Transverse colon (tissue), 4 donors: Measurements from ENCODE around the gene ACSM5.

Source experiments
- CTCF ChIP-seq, 5 experiments: fragments of 200-600 bp in 3 of 5; fragments of 450-650 bp in 2 of 5; sonication (generic) in 3 of 5; IDR thresholded peaks; 1 replicate in 2 of 5; 2 replicates in 3 of 5; pipeline ENCODE4 v1.5.1; 2016 to 2017; ENCODE audit warnings: antibody characterized with exemption in 5 of 5, inconsistent platforms in 3 of 5, mild to moderate bottlenecking in 2 of 5, moderate library complexity in 1 of 5
- EP300 ChIP-seq: sonication (generic); formaldehyde crosslinking; IDR thresholded peaks from one replicate; pipeline ENCODE4 v1.6.1; 2017; ENCODE audit warnings: antibody characterized with exemption, low read depth
- POLR2A ChIP-seq: fragments of 450-650 bp; IDR thresholded peaks from one replicate; pipeline ENCODE4 v1.6.1; 2016; ENCODE audit warnings: antibody characterized with exemption, mild to moderate bottlenecking, moderate library complexity
- POLR2AphosphoS5 ChIP-seq, 3 donors: sonication (generic); formaldehyde crosslinking; IDR thresholded peaks; one replicate each; pipeline ENCODE4 v1.6.1; 2016; ENCODE audit warnings: antibody characterized with exemption in 3 of 3

GRCh38 chr16:20372701-20373100 lies 36.6 kb upstream of the ACSM5 start:
- TF ChIP-seq CTCF (IDR thresholded peaks at IDR 0.05) (no peak), EP300 (no peak), POLR2A (no peak), POLR2AphosphoS5 (IDR thresholded peaks at IDR 0.05) (no peak)
